DMS 273 (cell line): ENCODE data around the gene NKD1.
A peak's percentile ranks its signal among the peaks of the same experiment; 100 is the strongest.

Experiments
- DNase-seq: peaks from one replicate; lab custom pipeline; 2025; ENCODE audit not compliant: unreplicated experiment; lab: John Stamatoyannopoulos, UW

NKD1 gene

GRCh38 chr16:50610331-50611262, 62.4 kb downstream of the NKD1 start:
- no peak for DNase-seq

- no peak for DNase-seq
Measured at GRCh38 chr16:50611332-50611934, 63.2 kb downstream of the NKD1 start.

GRCh38 chr16:50611995-50612848, 64.0 kb downstream of the NKD1 start:
- no peak for DNase-seq

GRCh38 chr16:50612849-50613198, 64.6 kb downstream of the NKD1 start:
- no peak for DNase-seq

- DNase-seq, result peak; percentile 64
Measured at GRCh38 chr16:50613281-50613963, 65.2 kb downstream of the NKD1 start.

- no peak for DNase-seq
Measured at GRCh38 chr16:50613964-50614474, 65.8 kb downstream of the NKD1 start.

- peak; percentile 21 for DNase-seq
Measured at GRCh38 chr16:50614955-50615724, 66.9 kb downstream of the NKD1 start.

- peak; percentile 79 for DNase-seq
Measured at GRCh38 chr16:50615891-50616290, 67.7 kb downstream of the NKD1 start.

- DNase-seq, result no peak
Measured at GRCh38 chr16:50616386-50616785, 68.2 kb downstream of the NKD1 start.

GRCh38 chr16:50616883-50617645, 68.9 kb downstream of the NKD1 start:
- peak; percentile 86 for DNase-seq

- peak; percentile 40 for DNase-seq
Measured at GRCh38 chr16:50617646-50618184, 69.5 kb downstream of the NKD1 start.

- DNase-seq, result no peak
Measured at GRCh38 chr16:50618238-50618918, 70.2 kb downstream of the NKD1 start.

GRCh38 chr16:50619702-50620491, 71.7 kb downstream of the NKD1 start:
- DNase-seq, result no peak

- DNase-seq, result no peak
Measured at GRCh38 chr16:50620646-50621451, 72.7 kb downstream of the NKD1 start.

GRCh38 chr16:50621452-50621792, 73.2 kb downstream of the NKD1 start:
- DNase-seq, result no peak

- no peak for DNase-seq
Measured at GRCh38 chr16:50622029-50622428, 73.8 kb downstream of the NKD1 start.
